Gastroesophageal sphincter (tissue), 4 donors: ENCODE data around the gene FARS2. TPM values are rescaled to one million over a fixed set of nuclear protein-coding genes. Genes with fewer than 3 reads are reported as not detected.
A peak's percentile ranks its signal among the peaks of the same experiment; 100 is the strongest.

Source experiments
- ATAC-seq: fragments of 150-250 bp; one replicate; pipeline ENCODE4 v1.9.1; 2016; ENCODE audit warnings: mild to moderate bottlenecking, moderate library complexity
- H3K27ac ChIP-seq, 4 donors: fragments of 200-600 bp; sonication (generic) in 3 of 4; 1 replicate in 3 of 4; 2 replicates in 1 of 4; pipeline ENCODE4 v1.5.1; 2016 to 2019
- H3K27me3 ChIP-seq: fragments of 200-600 bp; sonication (generic); one replicate; pipeline ENCODE4 v1.5.1; 2019
- H3K36me3 ChIP-seq, 2 donors: fragments of 200-600 bp; sonication (generic); one replicate each; pipeline ENCODE4 v1.5.1; 2019; ENCODE audit warnings: control low read depth in 1 of 2
- H3K4me1 ChIP-seq, 3 donors: fragments of 200-600 bp; sonication (generic); 1 replicate in 2 of 3; 2 replicates in 1 of 3; pipeline ENCODE4 v1.5.1; 2016 to 2019; ENCODE audit warnings: control low read depth in 2 of 3
- H3K4me3 ChIP-seq, 2 donors: fragments of 200-600 bp; sonication (generic); one replicate each; pipeline ENCODE4 v1.5.1; 2019; ENCODE audit warnings: mild to moderate bottlenecking in 1 of 2, moderate library complexity in 1 of 2
- H3K9me3 ChIP-seq, 3 donors: fragments of 200-600 bp; sonication (generic); one replicate each; pipeline ENCODE4 v1.5.1; 2017 to 2019; ENCODE audit warnings: control low read depth in 2 of 3
- EP300 ChIP-seq: sonication (generic); formaldehyde crosslinking; IDR thresholded peaks from one replicate; pipeline ENCODE4 v1.6.1; 2017; ENCODE audit warnings: antibody characterized with exemption, mild to moderate bottlenecking
- POLR2A ChIP-seq, 2 donors: fragments of 450-650 bp; IDR thresholded peaks; one replicate each; pipeline ENCODE4 v1.6.1; 2017; ENCODE audit warnings: antibody characterized with exemption in 2 of 2, mild to moderate bottlenecking in 2 of 2, moderate library complexity in 1 of 2
- POLR2AphosphoS5 ChIP-seq: sonication (generic); formaldehyde crosslinking; IDR thresholded peaks from one replicate; pipeline ENCODE4 v1.6.1; 2017; ENCODE audit warnings: antibody characterized with exemption
- WGBS, 2 donors: methylation state at CpG; one replicate each; pipeline ENCODE4 v1.1.5; 2018; ENCODE audit warnings: low coverage in 1 of 2; 5-methylcytosine and 5-hydroxymethylcytosine counted together
- total RNA-seq, 4 donors: library from RNA; depleted of rRNA; stranded (reverse); fragments of >200 nt; gene quantifications; one replicate each; pipeline ENCODE4 v1.1.0, GENCODE V29; 2016
- TF ChIP-seq, protein P1 (sequence below), 4 experiments: fragments of 200-600 bp in 2 of 4; fragments of 450-650 bp in 2 of 4; sonication (generic) in 1 of 4; IDR thresholded peaks; one replicate each; pipeline ENCODE4 v1.5.1; 2017 to 2019; ENCODE audit warnings: antibody characterized with exemption in 4 of 4, mild to moderate bottlenecking in 2 of 4, moderate library complexity in 2 of 4

The FARS2 gene
- total RNA-seq, 4 donors from 2014 or later, result 9.8 to 16.3 (median 14.4) TPM

GRCh38 chr6:5331845-5332442, 70.6 kb downstream of the FARS2 start:
- ATAC-seq, result no peak
- Histone ChIP-seq H3K4me3 (no peak overlapping the region), H3K27me3 (no peaks in the 10 kb centered on the region), H3K36me3 (no peaks in the 10 kb centered on the region), H3K9me3 (no peaks in the 10 kb centered on the region), H3K4me1 (peaks cover 0 to 5% (median 0%) of the 10 kb centered on the region in 3 donors), H3K27ac (no peak overlapping the region)
- TF ChIP-seq, protein P1, sequence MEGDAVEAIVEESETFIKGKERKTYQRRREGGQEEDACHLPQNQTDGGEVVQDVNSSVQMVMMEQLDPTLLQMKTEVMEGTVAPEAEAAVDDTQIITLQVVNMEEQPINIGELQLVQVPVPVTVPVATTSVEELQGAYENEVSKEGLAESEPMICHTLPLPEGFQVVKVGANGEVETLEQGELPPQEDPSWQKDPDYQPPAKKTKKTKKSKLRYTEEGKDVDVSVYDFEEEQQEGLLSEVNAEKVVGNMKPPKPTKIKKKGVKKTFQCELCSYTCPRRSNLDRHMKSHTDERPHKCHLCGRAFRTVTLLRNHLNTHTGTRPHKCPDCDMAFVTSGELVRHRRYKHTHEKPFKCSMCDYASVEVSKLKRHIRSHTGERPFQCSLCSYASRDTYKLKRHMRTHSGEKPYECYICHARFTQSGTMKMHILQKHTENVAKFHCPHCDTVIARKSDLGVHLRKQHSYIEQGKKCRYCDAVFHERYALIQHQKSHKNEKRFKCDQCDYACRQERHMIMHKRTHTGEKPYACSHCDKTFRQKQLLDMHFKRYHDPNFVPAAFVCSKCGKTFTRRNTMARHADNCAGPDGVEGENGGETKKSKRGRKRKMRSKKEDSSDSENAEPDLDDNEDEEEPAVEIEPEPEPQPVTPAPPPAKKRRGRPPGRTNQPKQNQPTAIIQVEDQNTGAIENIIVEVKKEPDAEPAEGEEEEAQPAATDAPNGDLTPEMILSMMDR (IDR thresholded peaks at IDR 0.05), result no peak
- TF ChIP-seq POLR2AphosphoS5, result no peak
- no peak for TF ChIP-seq EP300
- no peak for TF ChIP-seq POLR2A (IDR thresholded peaks at IDR 0.05)
- 93 to 98% methylated on average over 3 to 5 of the region's 5 CpGs for WGBS, 2 donors

- Histone ChIP-seq H3K27me3 (no peaks in the 10 kb centered on the region), H3K36me3 (no peaks in the 10 kb centered on the region), H3K4me1 (peaks cover 0 to 5% (median 0%) of the 10 kb centered on the region in 3 donors), H3K4me3 (no peak overlapping the region), H3K9me3 (no peaks in the 10 kb centered on the region), H3K27ac (no peak overlapping the region)
- WGBS, 2 donors, result 82 to 85% methylated on average over 3 of the region's 3 CpGs
- peak; percentile 72 for ATAC-seq
- TF ChIP-seq, protein P1 (IDR thresholded peaks at IDR 0.05), result no peak
- no peak for TF ChIP-seq EP300
- no peak for TF ChIP-seq POLR2AphosphoS5
- no peak for TF ChIP-seq POLR2A (IDR thresholded peaks at IDR 0.05)
These were observed 72.3 kb downstream of the FARS2 start for GRCh38 chr6:5333658-5334057.

DNA sequence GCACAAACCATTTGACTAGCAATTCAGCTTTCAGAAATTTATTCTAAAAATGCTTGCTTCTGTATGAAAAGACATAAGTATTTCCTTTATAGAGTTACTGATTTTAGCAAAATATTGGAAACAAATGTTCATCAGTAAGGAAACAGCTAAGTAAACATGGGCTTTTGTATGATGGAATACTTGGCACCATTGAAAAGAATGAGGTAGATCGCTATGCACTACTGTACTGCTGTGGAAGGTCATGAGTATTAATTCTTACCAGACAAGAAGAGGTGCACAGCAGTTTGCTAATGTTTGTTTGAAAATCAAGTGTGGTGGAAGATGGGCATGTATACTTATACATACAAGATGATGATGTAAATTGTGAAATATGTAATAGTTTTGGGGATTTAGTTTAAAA, 73.0 kb downstream of the FARS2 start:
- Histone ChIP-seq H3K36me3 (no peaks in the 10 kb centered on the region), H3K9me3 (no peaks in the 10 kb centered on the region), H3K27me3 (no peaks in the 10 kb centered on the region), H3K27ac (no peak overlapping the region), H3K4me3 (no peak overlapping the region), H3K4me1 (peaks cover 0 to 5% (median 0%) of the 10 kb centered on the region in 3 donors)
- no peak for TF ChIP-seq POLR2A (IDR thresholded peaks at IDR 0.05)
- TF ChIP-seq POLR2AphosphoS5, result no peak
- no peak for TF ChIP-seq EP300
- TF ChIP-seq, protein P1 (IDR thresholded peaks at IDR 0.05), result no peak
- ATAC-seq, result no peak
- WGBS, 2 donors, result 57 to 63% methylated on average over 1 of the region's 1 CpG

- no peak for ATAC-seq
- H3K4me1 ChIP-seq, result peaks cover 0 to 9% (median 0%) of the 10 kb centered on the region in 3 donors
- H3K9me3 ChIP-seq, result no peaks in the 10 kb centered on the region
- no peaks in the 10 kb centered on the region for H3K36me3 ChIP-seq
- H3K27me3 ChIP-seq, result no peaks in the 10 kb centered on the region
- 38 to 73% methylated on average over 2 to 3 of the region's 3 CpGs for WGBS, 2 donors
- H3K27ac ChIP-seq, result no peak overlapping the region
- TF ChIP-seq, protein P1 (IDR thresholded peaks at IDR 0.05), result no peak
- TF ChIP-seq EP300, result no peak
- TF ChIP-seq POLR2A (IDR thresholded peaks at IDR 0.05), result no peak
- H3K4me3 ChIP-seq, result no peak overlapping the region
These were observed 73.7 kb downstream of the FARS2 start for GRCh38 chr6:5335020-5335419.

DNA sequence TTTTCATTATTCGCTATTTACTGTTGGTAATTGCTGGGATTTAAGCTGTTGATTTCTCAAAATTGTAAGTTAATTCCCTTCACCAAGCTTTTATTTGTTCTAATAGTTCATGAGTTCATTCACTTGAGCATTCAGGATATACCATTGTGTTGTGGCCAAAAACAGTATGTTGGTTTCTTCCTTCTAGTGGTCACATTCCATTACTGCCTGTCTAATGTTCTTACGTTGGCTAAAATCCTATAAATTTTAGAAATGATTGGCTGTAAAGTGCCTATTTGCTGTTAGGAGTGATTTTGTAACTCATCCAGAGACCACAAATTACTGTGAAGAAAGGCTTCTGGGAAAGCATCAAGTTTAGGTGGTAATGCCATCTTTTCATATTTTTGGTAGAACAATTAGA, 76.3 kb downstream of the FARS2 start:
- Histone ChIP-seq H3K9me3 (no peaks in the 10 kb centered on the region), H3K4me1 (peaks cover 0 to 9% (median 0%) of the 10 kb centered on the region in 3 donors), H3K27ac (no peak overlapping the region), H3K36me3 (no peaks in the 10 kb centered on the region), H3K4me3 (no peak overlapping the region), H3K27me3 (no peaks in the 10 kb centered on the region)
- no peak for ATAC-seq
- TF ChIP-seq, protein P1 (IDR thresholded peaks at IDR 0.05), result no peak
- TF ChIP-seq POLR2AphosphoS5 (no peak), EP300 (no peak), POLR2A (IDR thresholded peaks at IDR 0.05) (no peak)
- 70 to 94% methylated on average over 2 of the region's 2 CpGs for WGBS, 2 donors
